Dedifferentiated amniotic fluid mesenchymal stem cell (primary cell): ENCODE data around the gene OPRD1.
"Not testable (repeated sequence)": the region's sequence is repeated elsewhere in the genome, so short reads cannot be mapped to it uniquely, and the experiment has no call there.

Experiments
- DNase-seq: peaks from one replicate; pipeline ENCODE4 v3.0.0-alpha.2; 2016; ENCODE audit errors: extremely low spot score

Gene OPRD1

GRCh38 chr1:28801461-28801860 is 10.5 kb upstream of the OPRD1 start:
- no peak for DNase-seq

- DNase-seq, result no peak
Measured at GRCh38 chr1:28803051-28803450, 8.9 kb upstream of the OPRD1 start.

GRCh38 chr1:28803662-28804061 is 8.3 kb upstream of the OPRD1 start:
- no peak for DNase-seq

- DNase-seq, result no peak
Measured at GRCh38 chr1:28804071-28804470, 7.9 kb upstream of the OPRD1 start.

- DNase-seq, result no peak
Measured at GRCh38 chr1:28807046-28807445, 4.9 kb upstream of the OPRD1 start.

- DNase-seq, result no peak
Measured at GRCh38 chr1:28807986-28808385, 4.0 kb upstream of the OPRD1 start.

GRCh38 chr1:28811369-28811765 is 603 bp upstream of the OPRD1 start:
- DNase-seq, result no peak

- DNase-seq, result no peak
Measured at GRCh38 chr1:28812669-28813468, 899 bp downstream of the OPRD1 start.

GRCh38 chr1:28813931-28814465 is 2.0 kb downstream of the OPRD1 start:
- DNase-seq, result no peak

GRCh38 chr1:28815533-28816185 is 3.7 kb downstream of the OPRD1 start:
- no peak for DNase-seq

- no peak for DNase-seq
Measured at GRCh38 chr1:28817133-28817532, 5.2 kb downstream of the OPRD1 start.

GRCh38 chr1:28819020-28819419 is 7.0 kb downstream of the OPRD1 start:
- DNase-seq, result no peak

- DNase-seq, result no peak
Measured at GRCh38 chr1:28822799-28823198, 10.8 kb downstream of the OPRD1 start.

- not testable (repeated sequence) for DNase-seq
Measured at GRCh38 chr1:28824061-28824460, 12.1 kb downstream of the OPRD1 start.

GRCh38 chr1:28828227-28828858 is 16.4 kb downstream of the OPRD1 start:
- not testable (repeated sequence) for DNase-seq

- DNase-seq, result no peak
Measured at GRCh38 chr1:28830814-28831213, 18.8 kb downstream of the OPRD1 start.

GRCh38 chr1:28832966-28833365 is 21.0 kb downstream of the OPRD1 start:
- no peak for DNase-seq

GRCh38 chr1:28833381-28833780 is 21.4 kb downstream of the OPRD1 start:
- no peak for DNase-seq

- DNase-seq, result no peak
Measured at GRCh38 chr1:28835237-28835650, 23.3 kb downstream of the OPRD1 start.

- no peak for DNase-seq
Measured at GRCh38 chr1:28836421-28836956, 24.5 kb downstream of the OPRD1 start.

- no peak for DNase-seq
Measured at GRCh38 chr1:28840928-28841544, 29.1 kb downstream of the OPRD1 start.
